PC-3 (cell line): Measurements from ENCODE around the gene U2SURP. TPM values are rescaled to one million over a fixed set of nuclear protein-coding genes. Genes with fewer than 3 reads are reported as not detected.

Experiments used
- ATAC-seq: fragments of 200-7000 bp; cut with Tn5 transposase; 2 replicates; pipeline ENCODE4 v1.9.1; 2020; ENCODE audit warnings: mild to moderate bottlenecking, moderate library complexity
- Bru-seq: library from RNA; stranded (reverse); fragments of 400-500 nt; gene quantifications from one replicate; lab custom pipeline; 2021; lab: Mats Ljungman, UMichigan
- BruChase-seq, 2 experiments: library from RNA; stranded (reverse); fragments of 400-500 nt; gene quantifications; one replicate each; lab custom pipeline; 2021; lab: Mats Ljungman, UMichigan
- BruUV-seq: library from RNA; stranded (reverse); fragments of 400-500 nt; replicated peaks from 2 replicates; lab custom pipeline; 2021; lab: Mats Ljungman, UMichigan
- CTCF ChIA-PET: fragments of 300-600 bp; sonication (Branson Sonifier 250); formaldehyde crosslinking; loops from one replicate; lab custom pipeline; 2022; ENCODE audit warnings: antibody characterized with exemption; lab: Charles Lee
- POLR2A ChIA-PET: fragments of 300-600 bp; sonication (Branson Sonifier 250); formaldehyde crosslinking; loops from one replicate; lab custom pipeline; 2022; ENCODE audit warnings: antibody characterized with exemption; ENCODE audit not compliant: unreplicated experiment; lab: Charles Lee
- DNase-seq: peaks from one replicate; pipeline ENCODE4 v3.0.0-alpha.2; 2015
- H2AFZ ChIP-seq: fragments of 300-600 bp; sonication (generic); 2 replicates; pipeline ENCODE4 v1.6.0; 2016; ENCODE audit warnings: antibody characterized with exemption, low read length
- H3F3A ChIP-seq: fragments of 300-600 bp; sonication (generic); one replicate; pipeline ENCODE4 v1.6.0; 2017; ENCODE audit warnings: antibody characterized with exemption, low read length, control low read depth, mild to moderate bottlenecking; ENCODE audit not compliant: unreplicated experiment
- H3K27ac ChIP-seq: fragments of 300-600 bp; sonication (generic); 2 replicates; pipeline ENCODE4 v1.5.1; 2016; ENCODE audit warnings: mild to moderate bottlenecking, low read length
- H3K27me3 ChIP-seq: fragments of 300-600 bp; sonication (generic); 2 replicates; pipeline ENCODE4 v1.6.1; 2016; ENCODE audit warnings: low read length, mixed read lengths
- H3K36me3 ChIP-seq: fragments of 300-600 bp; sonication (generic); 2 replicates; pipeline ENCODE4 v1.6.1; 2016; ENCODE audit warnings: low read depth, mixed run types, low read length, mixed read lengths
- H3K4me1 ChIP-seq: fragments of 300-600 bp; sonication (generic); 2 replicates; pipeline ENCODE4 v1.5.1; 2016; ENCODE audit warnings: low read length; ENCODE audit not compliant: insufficient read depth
- H3K4me2 ChIP-seq: fragments of 300-600 bp; sonication (generic); 2 replicates; pipeline ENCODE4 v1.6.0; 2016; ENCODE audit warnings: low read length
- H3K4me3 ChIP-seq: fragments of 300-600 bp; sonication (generic); 2 replicates; pipeline ENCODE4 v1.5.1; 2016; ENCODE audit warnings: mild to moderate bottlenecking, low read length, mixed read lengths
- H3K79me2 ChIP-seq: fragments of 300-600 bp; sonication (generic); 2 replicates; pipeline ENCODE4 v1.6.1; 2017; ENCODE audit warnings: low read length, mixed read lengths
- H3K9ac ChIP-seq: fragments of 300-600 bp; sonication (generic); 2 replicates; pipeline ENCODE4 v1.6.0; 2016; ENCODE audit warnings: mild to moderate bottlenecking, low read length
- H3K9me2 ChIP-seq: fragments of 300-600 bp; sonication (generic); replicated peaks from 2 replicates; pipeline ENCODE4 v1.6.1; 2016; ENCODE audit warnings: mixed run types, low read length, mixed read lengths
- H3K9me3 ChIP-seq: fragments of 300-600 bp; sonication (generic); 2 replicates; pipeline ENCODE4 v1.6.1; 2016; ENCODE audit warnings: low read length, mixed read lengths
- H4K20me1 ChIP-seq: fragments of 300-600 bp; sonication (generic); 2 replicates; pipeline ENCODE4 v1.6.1; 2016; ENCODE audit warnings: low read length, mixed read lengths
- EZH2 ChIP-seq: fragments of 300-600 bp; sonication (generic); IDR thresholded peaks from one replicate; pipeline ENCODE4 v1.6.1; 2017; ENCODE audit warnings: antibody characterized with exemption, mild to moderate bottlenecking, low read length; ENCODE audit not compliant: unreplicated experiment
- EZH2phosphoT487 ChIP-seq: fragments of 300-600 bp; sonication (generic); IDR thresholded peaks from 2 replicates; pipeline ENCODE4 v1.6.1; 2018; ENCODE audit warnings: mild to moderate bottlenecking, antibody characterized with exemption, low read length, borderline replicate concordance
- intact Hi-C: fragments of 100-400 bp; cut with micrococcal nuclease; formaldehyde crosslinking; loops from 2 replicates; pipeline ENCODE4 v1.9.0; 2023
- long read RNA-seq: library from polyadenylated mRNA; unstranded; transcript quantifications from one replicate; pipeline ENCODE4 v2.0.0, GENCODE V29; 2021; ENCODE audit not compliant: unreplicated experiment
- total RNA-seq: library from RNA; depleted of rRNA; stranded (reverse); fragments of >200 nt; gene quantifications from 2 replicates; pipeline ENCODE4 v1.2.3, GENCODE V29; 2014; rRNA removed
- TF ChIP-seq, protein P1 (sequence below): fragments of 300-600 bp; sonication (generic); conservative IDR thresholded peaks from 2 replicates; pipeline ENCODE4 v1.5.1; 2017; ENCODE audit warnings: antibody characterized with exemption, low read depth, mild to moderate bottlenecking, low read length

The U2SURP gene
- total RNA-seq, result 55.6 and 81.1 TPM in 2 replicates
- Bru-seq, nascent RNA, result percentile 90 among the genes with signal in this experiment
- BruChase-seq, experiment 1, labeled RNA remaining after a 6-hour chase, result percentile 86 among the genes with signal in this experiment
- BruChase-seq, experiment 2, labeled RNA remaining after a 2-hour chase, result percentile 93 among the genes with signal in this experiment
- long read RNA-seq, full-length matches to known transcripts, result 24 of 142 reads
- long read RNA-seq, partial matches to known transcripts, result 78 of 142 reads
- long read RNA-seq, other reads (novel, unspliced or antisense), result 40 of 142 reads

- no peaks in the 10 kb centered on the region for H3K27me3 ChIP-seq
- DNase-seq, result peak; percentile 94
- peak within 1 kb of the TSS; percentile 78 for H3K27ac ChIP-seq
- H3K9ac ChIP-seq, result peak within 1 kb of the TSS; percentile 99
- ChIA-PET CTCF (no interaction called here), POLR2A (interaction anchor here (0.6 to 0.7 kb wide), 2 partner anchors 112 to 726 kb away, joined by 3 to 8 read pairs; no protein-coding TSS in a partner anchor)
- H3K9me2 ChIP-seq, result no peaks in the 10 kb centered on the region
- ATAC-seq, result peak; percentile 68
- peak within 1 kb of the TSS; percentile 80 for H2AFZ ChIP-seq
- peaks cover 28% of the 10 kb centered on the region for H4K20me1 ChIP-seq
- H3K4me1 ChIP-seq, result peaks cover 16% of the 10 kb centered on the region; the same call in 1 of the 2 replicates
- TSS peak; percentile 69 for BruUV-seq
- peaks cover 60% of the 10 kb centered on the region for H3K79me2 ChIP-seq
- no peaks in the 10 kb centered on the region for H3F3A ChIP-seq
- TF ChIP-seq EZH2phosphoT487, result no peak
- no peak for TF ChIP-seq EZH2
- TF ChIP-seq, protein P1, sequence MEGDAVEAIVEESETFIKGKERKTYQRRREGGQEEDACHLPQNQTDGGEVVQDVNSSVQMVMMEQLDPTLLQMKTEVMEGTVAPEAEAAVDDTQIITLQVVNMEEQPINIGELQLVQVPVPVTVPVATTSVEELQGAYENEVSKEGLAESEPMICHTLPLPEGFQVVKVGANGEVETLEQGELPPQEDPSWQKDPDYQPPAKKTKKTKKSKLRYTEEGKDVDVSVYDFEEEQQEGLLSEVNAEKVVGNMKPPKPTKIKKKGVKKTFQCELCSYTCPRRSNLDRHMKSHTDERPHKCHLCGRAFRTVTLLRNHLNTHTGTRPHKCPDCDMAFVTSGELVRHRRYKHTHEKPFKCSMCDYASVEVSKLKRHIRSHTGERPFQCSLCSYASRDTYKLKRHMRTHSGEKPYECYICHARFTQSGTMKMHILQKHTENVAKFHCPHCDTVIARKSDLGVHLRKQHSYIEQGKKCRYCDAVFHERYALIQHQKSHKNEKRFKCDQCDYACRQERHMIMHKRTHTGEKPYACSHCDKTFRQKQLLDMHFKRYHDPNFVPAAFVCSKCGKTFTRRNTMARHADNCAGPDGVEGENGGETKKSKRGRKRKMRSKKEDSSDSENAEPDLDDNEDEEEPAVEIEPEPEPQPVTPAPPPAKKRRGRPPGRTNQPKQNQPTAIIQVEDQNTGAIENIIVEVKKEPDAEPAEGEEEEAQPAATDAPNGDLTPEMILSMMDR, result no peak
- intact Hi-C loops, result no loop called here
- peak within 1 kb of the TSS; percentile 87 for H3K4me2 ChIP-seq
- no peaks in the 10 kb centered on the region for H3K9me3 ChIP-seq
- peak within 1 kb of the TSS; percentile 98 for H3K4me3 ChIP-seq
- H3K36me3 ChIP-seq, result no peaks in the 10 kb centered on the region
Observed at GRCh38 chr3:143001369-143002082, at the start of gene U2SURP. Gene U2SURP, plus strand, starts transcription at chr3:143001570. Its CDS starts 59 bp downstream, at chr3:143001629.

- ChIA-PET CTCF (no interaction called here), POLR2A (no interaction called here)
- H3K36me3 ChIP-seq, result no peaks in the 10 kb centered on the region
- no peak overlapping the region for H3K4me2 ChIP-seq
- H3K27ac ChIP-seq, result no peak overlapping the region
- no peaks in the 10 kb centered on the region for H3F3A ChIP-seq
- H3K79me2 ChIP-seq, result no peaks in the 10 kb centered on the region
- no peak overlapping the region for H2AFZ ChIP-seq
- ATAC-seq, result no peak
- H3K9ac ChIP-seq, result no peak overlapping the region
- no peak for DNase-seq
- no peaks in the 10 kb centered on the region for H4K20me1 ChIP-seq
- no peak for TF ChIP-seq EZH2phosphoT487
- TF ChIP-seq, protein P1, result no peak
- TF ChIP-seq EZH2, result no peak
- no peaks in the 10 kb centered on the region for H3K9me3 ChIP-seq
- H3K9me2 ChIP-seq, result no peaks in the 10 kb centered on the region
- H3K27me3 ChIP-seq, result no peaks in the 10 kb centered on the region
- peaks cover 4% of the 10 kb centered on the region; the same call in 1 of the 2 replicates for H3K4me1 ChIP-seq
- H3K4me3 ChIP-seq, result no peak overlapping the region
- BruUV-seq, result no TSS peak
- intact Hi-C loops, result no loop called here
Observed at GRCh38 chr3:142951794-142952193, 49.6 kb upstream of the U2SURP start.
